ENCODE results near the gene HADH.

Gene HADH

GRCh38 chr4:108078024-108078733, 88.5 kb downstream of the HADH start:
- no peak overlapping the region for H3K4me3 ChIP-seq (ENCODE audit: low read length)
- no peak for TF ChIP-seq CTCF (conservative IDR thresholded peaks at IDR 0.05; ENCODE audit: low read depth, low read length)
- no peak for DNase-seq (ENCODE audit: low read depth)

- DNase-seq (ENCODE audit: low read depth) = no peak
- H3K4me3 ChIP-seq (ENCODE audit: low read length) = no peak overlapping the region
- TF ChIP-seq CTCF (conservative IDR thresholded peaks at IDR 0.05; ENCODE audit: low read depth, low read length) = no peak
These were observed 91.1 kb downstream of the HADH start for GRCh38 chr4:108080747-108081146.

- DNase-seq (ENCODE audit: low read depth) = no peak
- TF ChIP-seq CTCF (conservative IDR thresholded peaks at IDR 0.05; ENCODE audit: low read depth, low read length) = no peak
- no peak overlapping the region for H3K4me3 ChIP-seq (ENCODE audit: low read length)
These were observed 91.6 kb downstream of the HADH start for GRCh38 chr4:108081256-108081655.

All from retinal pigment epithelial cell (primary cell).